GM18519 (cell line): ENCODE results near the gene COLEC11.
"Not testable (repeated sequence)": the region's sequence is repeated elsewhere in the genome, so short reads cannot be mapped to it uniquely, and the experiment has no call there.

Source experiments
- ATAC-seq: cut with Tn5 transposase; IDR thresholded peaks from one replicate; pipeline ENCODE4 v1.9.1; 2021; ENCODE audit warnings: mild to moderate bottlenecking, moderate library complexity; ENCODE audit not compliant: unreplicated experiment, low FRiP score

COLEC11 gene

DNA sequence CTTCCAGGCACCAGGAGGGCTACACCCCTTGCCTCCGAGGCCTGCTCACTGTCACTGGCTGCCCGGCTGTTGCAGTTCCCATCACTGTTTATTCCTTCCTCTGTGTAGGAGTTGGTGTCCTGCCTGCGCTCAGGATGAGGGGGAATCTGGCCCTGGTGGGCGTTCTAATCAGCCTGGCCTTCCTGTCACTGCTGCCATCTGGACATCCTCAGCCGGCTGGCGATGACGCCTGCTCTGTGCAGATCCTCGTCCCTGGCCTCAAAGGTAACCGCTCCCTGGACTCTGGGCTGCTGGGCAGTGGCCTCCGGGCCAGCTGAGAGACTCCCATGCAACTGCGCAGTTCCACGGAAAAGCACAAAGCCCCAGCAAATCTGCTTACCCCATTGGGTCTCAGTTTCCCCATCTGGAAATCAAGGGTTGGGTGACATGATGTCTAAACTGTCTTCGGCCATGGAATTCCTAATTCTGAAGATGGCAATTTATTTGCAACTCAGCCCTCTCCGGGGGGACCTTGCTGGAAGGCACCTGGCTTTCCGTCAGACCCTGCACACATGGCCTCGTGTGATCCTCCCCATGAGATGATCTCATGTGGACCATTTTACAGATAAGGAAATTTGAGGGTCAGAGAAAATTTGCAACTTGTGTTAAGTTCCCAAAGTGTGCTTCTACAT, 9.4 kb downstream of the COLEC11 start:
- ATAC-seq, result no peak

GRCh38 chr2:3604991-3605961, 10.4 kb downstream of the COLEC11 start:
- no peak for ATAC-seq

- no peak for ATAC-seq
Measured at GRCh38 chr2:3606028-3606369, 11.1 kb downstream of the COLEC11 start.

- ATAC-seq, result no peak
Measured at GRCh38 chr2:3606370-3607201, 11.7 kb downstream of the COLEC11 start.

DNA sequence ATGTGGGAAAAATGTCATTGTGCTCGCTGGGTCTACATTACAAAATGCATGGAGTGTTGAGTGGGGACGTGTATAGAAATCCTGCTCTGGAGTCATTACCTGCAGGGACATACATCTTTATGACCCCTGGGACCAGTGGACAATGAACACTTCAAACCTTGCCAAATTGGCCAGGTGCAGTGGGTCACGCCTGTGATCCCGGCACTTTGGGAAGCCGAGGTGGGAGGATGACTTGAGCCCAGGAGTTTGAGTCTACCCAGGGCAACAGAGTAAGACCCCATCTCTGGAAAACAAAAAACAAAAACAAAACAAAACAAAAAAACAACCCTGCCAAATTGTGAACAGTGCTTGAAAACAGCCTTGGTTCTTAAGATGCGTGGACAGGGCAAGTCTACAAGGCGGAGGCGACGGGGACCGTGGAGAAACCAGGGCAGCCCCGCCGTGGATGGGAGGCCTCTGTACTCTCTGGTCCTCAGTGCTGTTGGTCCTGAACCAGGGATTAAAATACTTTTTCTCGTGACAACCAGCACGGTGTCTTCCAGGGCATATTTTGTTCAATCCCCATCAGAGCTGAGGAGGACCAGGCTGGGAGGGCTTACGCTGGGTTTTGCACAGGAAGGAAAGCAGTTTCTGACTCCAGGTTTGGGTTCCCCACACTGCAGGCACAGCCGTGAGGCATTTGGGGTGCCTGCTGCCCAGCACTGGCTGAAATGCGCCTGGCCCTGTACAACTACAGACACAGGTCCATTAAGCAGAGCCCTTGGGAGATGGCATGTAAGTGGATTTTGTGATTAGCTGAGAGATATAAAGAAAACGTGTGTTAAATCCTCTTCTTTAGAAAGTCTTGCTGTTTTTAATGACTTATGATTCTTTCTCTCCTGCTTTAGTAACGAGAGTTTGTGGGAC, 13.7 kb downstream of the COLEC11 start:
- no peak for ATAC-seq

- not testable (repeated sequence) for ATAC-seq
Measured at GRCh38 chr2:3609279-3609673, 14.4 kb downstream of the COLEC11 start.

- no peak for ATAC-seq
Measured at GRCh38 chr2:3610415-3610814, 15.5 kb downstream of the COLEC11 start.

- ATAC-seq, result no peak
Measured at GRCh38 chr2:3610881-3611505, 16.1 kb downstream of the COLEC11 start.

GRCh38 chr2:3611589-3611988, 16.7 kb downstream of the COLEC11 start:
- ATAC-seq, result no peak

DNA sequence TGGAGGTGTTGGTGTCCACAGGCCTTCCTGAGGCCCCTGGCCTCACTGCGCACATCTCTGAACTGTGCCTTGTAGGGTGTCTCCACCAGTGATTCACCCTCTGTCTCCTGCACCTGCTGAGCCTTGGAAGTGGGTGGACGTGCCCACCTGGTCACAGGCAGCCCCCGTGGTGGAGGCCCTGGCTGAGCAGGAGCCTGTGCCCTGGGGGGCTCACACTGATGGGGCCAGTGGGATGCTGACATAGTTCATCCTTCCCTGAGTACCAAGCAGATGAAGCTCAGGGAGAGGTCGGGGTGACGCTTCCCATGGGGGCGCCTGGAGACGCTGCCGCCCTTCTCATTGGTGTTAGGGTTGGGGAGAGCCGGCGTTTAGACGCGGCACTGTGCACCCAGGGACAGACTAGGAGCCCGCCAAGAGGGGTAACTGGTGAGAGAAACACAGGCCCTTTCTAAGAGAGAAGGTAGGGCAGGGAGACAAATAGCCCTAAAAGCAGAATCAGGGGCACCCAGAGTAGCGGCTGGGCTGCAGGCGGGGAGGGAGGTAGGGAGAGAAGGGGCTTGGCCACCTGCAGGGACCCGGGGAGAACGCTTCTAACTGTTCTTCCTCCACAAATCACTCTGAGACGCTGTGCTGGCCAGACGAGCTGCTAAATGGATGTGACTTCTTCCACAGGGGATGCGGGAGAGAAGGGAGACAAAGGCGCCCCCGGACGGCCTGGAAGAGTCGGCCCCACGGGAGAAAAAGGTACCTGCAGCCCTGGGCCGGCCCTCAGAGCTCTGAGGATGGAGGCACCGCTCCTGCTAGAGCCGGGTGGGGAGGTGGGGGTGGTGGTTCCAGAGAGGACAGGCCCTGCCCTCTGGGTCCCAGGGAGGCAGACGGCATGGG, 18.0 kb downstream of the COLEC11 start:
- no peak for ATAC-seq

GRCh38 chr2:3613524-3613905, 18.6 kb downstream of the COLEC11 start:
- no peak for ATAC-seq

DNA sequence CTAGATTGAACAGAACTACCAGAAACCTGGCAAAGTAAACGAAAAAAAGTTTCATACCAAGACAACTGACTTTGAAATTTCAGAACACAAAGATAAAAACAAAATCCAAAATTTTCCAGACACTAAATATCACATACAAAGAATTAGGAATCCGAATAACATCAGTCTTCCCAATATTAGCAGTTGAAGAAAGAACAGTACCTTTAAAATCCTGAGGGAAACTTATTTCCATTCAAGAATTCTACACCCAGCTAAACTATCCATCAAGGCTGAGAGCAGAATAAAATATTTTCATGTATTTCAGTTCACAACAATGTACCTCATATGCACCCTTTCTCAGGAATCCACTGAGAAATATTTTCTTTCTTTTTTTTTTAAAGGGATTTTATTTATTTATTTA, 19.8 kb downstream of the COLEC11 start:
- ATAC-seq, result not testable (repeated sequence)

GRCh38 chr2:3615541-3616200, 20.8 kb downstream of the COLEC11 start:
- ATAC-seq, result not testable (repeated sequence)

GRCh38 chr2:3616435-3617197, 21.7 kb downstream of the COLEC11 start:
- not testable (repeated sequence) for ATAC-seq

DNA sequence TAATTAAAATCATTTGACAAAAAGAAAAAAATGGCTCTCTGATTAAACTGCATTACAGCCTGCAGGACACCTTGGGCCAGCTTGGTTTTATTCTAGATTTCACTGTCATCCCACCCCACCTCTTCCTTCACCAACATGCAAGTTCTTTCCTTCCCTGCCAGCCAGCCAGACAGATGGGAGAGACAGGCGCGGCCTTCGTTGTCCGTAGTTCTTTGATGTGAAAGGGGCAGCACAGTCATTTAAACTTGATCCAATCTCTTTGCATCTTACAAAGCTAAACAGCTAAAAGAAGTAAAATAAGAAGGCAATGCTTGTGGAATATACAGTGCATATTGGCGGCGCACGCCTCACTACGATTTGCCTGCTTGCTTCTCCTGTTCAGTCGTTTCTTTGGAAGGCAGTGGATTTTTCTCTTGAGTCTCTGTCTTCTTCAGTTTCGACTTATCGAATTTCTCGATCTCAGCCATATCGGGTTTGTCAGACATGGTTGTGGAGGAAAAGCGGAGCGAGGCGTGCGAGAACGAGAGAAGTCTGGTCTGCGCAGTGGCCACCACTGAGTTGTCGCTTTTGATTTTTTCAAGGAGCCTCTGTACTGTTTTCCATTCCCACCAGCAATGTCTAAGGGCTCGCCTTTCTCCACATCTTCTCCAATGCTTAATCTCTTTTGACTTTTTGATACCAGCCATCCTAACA, 22.4 kb downstream of the COLEC11 start:
- ATAC-seq, result no peak

- ATAC-seq, result no peak
Measured at GRCh38 chr2:3618367-3618766, 23.5 kb downstream of the COLEC11 start.

GRCh38 chr2:3619033-3619432, 24.1 kb downstream of the COLEC11 start:
- no peak for ATAC-seq
